GM23248 (cell line): ENCODE data around the gene EDAR. TPM values are rescaled to one million over a fixed set of nuclear protein-coding genes. Genes with fewer than 3 reads are reported as not detected.

ENCODE experiments used
- DNase-seq: peaks from one replicate; pipeline ENCODE4 v3.0.0-alpha.2; 2015
- H2AFZ ChIP-seq: fragments of 200-600 bp; sonication (generic); 2 replicates; pipeline ENCODE4 v1.6.1; 2016; ENCODE audit warnings: antibody characterized with exemption
- H3F3A ChIP-seq: fragments of 200-600 bp; sonication (generic); 2 replicates; pipeline ENCODE4 v1.6.1; 2016; ENCODE audit warnings: mild to moderate bottlenecking, antibody characterized with exemption, mixed run types; ENCODE audit not compliant: insufficient read depth
- H3K27ac ChIP-seq: fragments of 200-600 bp; sonication (generic); 2 replicates; pipeline ENCODE4 v1.5.1; 2016; ENCODE audit warnings: mild to moderate bottlenecking
- H3K27me3 ChIP-seq: fragments of 200-600 bp; sonication (generic); replicated peaks from 2 replicates; pipeline ENCODE4 v1.6.1; 2016; ENCODE audit warnings: mild to moderate bottlenecking; ENCODE audit not compliant: insufficient read depth
- H3K36me3 ChIP-seq: fragments of 200-600 bp; sonication (generic); 2 replicates; pipeline ENCODE4 v1.6.1; 2016; ENCODE audit warnings: low read depth, mild to moderate bottlenecking
- H3K4me1 ChIP-seq: fragments of 200-600 bp; sonication (generic); 2 replicates; pipeline ENCODE4 v1.6.1; 2016; ENCODE audit warnings: mild to moderate bottlenecking; ENCODE audit not compliant: insufficient read depth
- H3K4me2 ChIP-seq: fragments of 200-600 bp; sonication (generic); one replicate; pipeline ENCODE4 v1.6.1; 2016; ENCODE audit warnings: mild to moderate bottlenecking; ENCODE audit not compliant: unreplicated experiment
- H3K4me3 ChIP-seq: fragments of 200-600 bp; sonication (generic); 2 replicates; pipeline ENCODE4 v1.5.1; 2016; ENCODE audit warnings: mild to moderate bottlenecking
- H3K79me2 ChIP-seq: fragments of 200-600 bp; sonication (generic); 2 replicates; pipeline ENCODE4 v1.6.1; 2016; ENCODE audit warnings: mild to moderate bottlenecking; ENCODE audit not compliant: insufficient read depth
- H3K9ac ChIP-seq: fragments of 200-600 bp; sonication (generic); 2 replicates; pipeline ENCODE4 v1.6.1; 2016; ENCODE audit warnings: mild to moderate bottlenecking
- H3K9me2 ChIP-seq: fragments of 200-600 bp; sonication (generic); 2 replicates; pipeline ENCODE4 v1.6.1; 2016; ENCODE audit warnings: mixed run types, mild to moderate bottlenecking, moderate library complexity; ENCODE audit not compliant: insufficient read depth
- H3K9me3 ChIP-seq: fragments of 200-600 bp; sonication (generic); one replicate; pipeline ENCODE4 v1.6.1; 2017; ENCODE audit warnings: low read depth
- H4K20me1 ChIP-seq: fragments of 200-600 bp; sonication (generic); 2 replicates; pipeline ENCODE4 v1.6.0; 2016; ENCODE audit not compliant: insufficient read depth
- EZH2 ChIP-seq: fragments of 200-600 bp; sonication (generic); IDR thresholded peaks from 2 replicates; pipeline ENCODE4 v1.6.1; 2018; ENCODE audit warnings: antibody characterized with exemption, mild to moderate bottlenecking; ENCODE audit not compliant: insufficient read depth, poor library complexity, severe bottlenecking
- EZH2phosphoT487 ChIP-seq: fragments of 200-600 bp; sonication (generic); IDR thresholded peaks from 2 replicates; pipeline ENCODE4 v1.6.1; 2018; ENCODE audit warnings: antibody characterized with exemption, moderate library complexity, mild to moderate bottlenecking, low read depth; ENCODE audit not compliant: insufficient read depth
- WGBS, 2 experiments: methylation state at CpG; one replicate each; pipeline ENCODE4 v1.1.6; 2015 to 2017; ENCODE audit warnings: low lambda C conversion rate in 2 of 2, low coverage in 1 of 2; ENCODE audit errors: missing lambda C conversion rate in 2 of 2; 5-methylcytosine and 5-hydroxymethylcytosine counted together
- in situ Hi-C: fragments of 300-500 bp; cut with MboI; formaldehyde crosslinking; loops from 2 replicates; pipeline ENCODE4 v1.15.0; 2020
- polyA plus RNA-seq: library from polyadenylated mRNA; unstranded; fragments of >200 nt; fragmentation: Nextera tagmentation; extraction: Ambion mirVana; gene quantifications from 2 replicates; pipeline ENCODE4 v1.2.1, GENCODE V29; 2016
- total RNA-seq: library from RNA; depleted of rRNA; stranded (reverse); fragments of >200 nt; shearing (Covaris generic); gene quantifications from 2 replicates; pipeline ENCODE4 v1.2.3, GENCODE V29; 2014

Gene EDAR
- total and polyA plus RNA-seq, 2 experiments from 2014 or later: not detected

GRCh38 chr2:108983610-108984009 lies 5.4 kb downstream of the EDAR start:
- 46 to 53% methylated on average over 13 of the region's 13 CpGs for WGBS, 2 experiments
- in situ Hi-C loops: no loop called here
- Histone ChIP-seq H3K27me3 (peaks cover 85% of the 10 kb centered on the region), H3K27ac (no peak overlapping the region), H3K9me2 (no peaks in the 10 kb centered on the region), H2AFZ (no peak overlapping the region), H3K9me3 (no peaks in the 10 kb centered on the region), H3K4me2 (no peak overlapping the region), H4K20me1 (no peaks in the 10 kb centered on the region), H3F3A (no peaks in the 10 kb centered on the region), H3K4me3 (no peak overlapping the region), H3K9ac (no peak overlapping the region), H3K36me3 (no peaks in the 10 kb centered on the region), H3K4me1 (no peaks in the 10 kb centered on the region), H3K79me2 (no peaks in the 10 kb centered on the region)
- TF ChIP-seq EZH2phosphoT487 (no peak), EZH2 (no peak)
- DNase-seq: no peak

- H3K4me3 ChIP-seq: no peak overlapping the region
- no peaks in the 10 kb centered on the region for H3K79me2 ChIP-seq
- no peaks in the 10 kb centered on the region for H4K20me1 ChIP-seq
- no peak overlapping the region for H3K4me2 ChIP-seq
- no peak overlapping the region for H3K27ac ChIP-seq
- TF ChIP-seq EZH2 (no peak), EZH2phosphoT487 (no peak)
- H3K27me3 ChIP-seq: peaks cover 85% of the 10 kb centered on the region
- H3K4me1 ChIP-seq: no peaks in the 10 kb centered on the region
- in situ Hi-C loops: no loop called here
- no peaks in the 10 kb centered on the region for H3K9me2 ChIP-seq
- no peak overlapping the region for H3K9ac ChIP-seq
- H2AFZ ChIP-seq: no peak overlapping the region
- H3K36me3 ChIP-seq: no peaks in the 10 kb centered on the region
- H3K9me3 ChIP-seq: no peaks in the 10 kb centered on the region
- no peak for DNase-seq
- 53 to 64% methylated on average over 3 of the region's 3 CpGs for WGBS, 2 experiments
- H3F3A ChIP-seq: no peaks in the 10 kb centered on the region
These were observed 6.0 kb downstream of the EDAR start for GRCh38 chr2:108983061-108983460.

GRCh38 chr2:108982259-108982679 lies 6.8 kb downstream of the EDAR start:
- DNase-seq: no peak
- TF ChIP-seq EZH2: no peak
- TF ChIP-seq EZH2phosphoT487: no peak

GRCh38 chr2:108981846-108982245 lies 7.2 kb downstream of the EDAR start:
- Histone ChIP-seq H3K79me2 (no peaks in the 10 kb centered on the region), H3K9me3 (no peaks in the 10 kb centered on the region), H2AFZ (no peak overlapping the region), H3K27me3 (peaks cover 78% of the 10 kb centered on the region), H3K4me3 (no peak overlapping the region), H3K9me2 (no peaks in the 10 kb centered on the region), H3K27ac (no peak overlapping the region), H3F3A (no peaks in the 10 kb centered on the region), H4K20me1 (no peaks in the 10 kb centered on the region), H3K4me1 (no peaks in the 10 kb centered on the region), H3K4me2 (no peak overlapping the region), H3K36me3 (no peaks in the 10 kb centered on the region), H3K9ac (no peak overlapping the region)
- TF ChIP-seq EZH2phosphoT487 (no peak), EZH2 (no peak)
- in situ Hi-C loops: no loop called here
- no peak for DNase-seq
- WGBS, 2 experiments: 19 to 20% methylated on average over 7 of the region's 7 CpGs

More at GRCh38 chr2:108982259-108982679, 6.8 kb downstream of the EDAR start:
- Histone ChIP-seq H3K27ac (no peak overlapping the region), H3F3A (no peaks in the 10 kb centered on the region), H3K4me2 (no peak overlapping the region), H3K4me3 (no peak overlapping the region), H3K36me3 (no peaks in the 10 kb centered on the region), H3K4me1 (no peaks in the 10 kb centered on the region), H3K9me3 (no peaks in the 10 kb centered on the region), H3K27me3 (peaks cover 81% of the 10 kb centered on the region), H4K20me1 (no peaks in the 10 kb centered on the region), H3K9ac (no peak overlapping the region), H3K9me2 (no peaks in the 10 kb centered on the region), H2AFZ (no peak overlapping the region), H3K79me2 (no peaks in the 10 kb centered on the region)
- WGBS, 2 experiments: 4 to 5% methylated on average over 4 of the region's 4 CpGs
- in situ Hi-C loops: no loop called here

GRCh38 chr2:108980076-108980475 lies 8.9 kb downstream of the EDAR start:
- TF ChIP-seq EZH2 (no peak), EZH2phosphoT487 (no peak)
- Histone ChIP-seq H3F3A (no peaks in the 10 kb centered on the region), H3K9ac (no peak overlapping the region), H3K9me3 (no peaks in the 10 kb centered on the region), H3K4me3 (no peak overlapping the region), H3K27ac (no peak overlapping the region), H3K36me3 (no peaks in the 10 kb centered on the region), H4K20me1 (no peaks in the 10 kb centered on the region), H3K9me2 (no peaks in the 10 kb centered on the region), H2AFZ (no peak overlapping the region), H3K4me2 (no peak overlapping the region), H3K27me3 (peaks cover 77% of the 10 kb centered on the region), H3K4me1 (no peaks in the 10 kb centered on the region), H3K79me2 (no peaks in the 10 kb centered on the region)
- WGBS, 2 experiments: 65 to 66% methylated on average over 6 of the region's 6 CpGs
- in situ Hi-C loops: no loop called here
- no peak for DNase-seq
